G401 (cell line): Measurements from ENCODE around the gene MARCHF3. TPM values are rescaled to one million over a fixed set of nuclear protein-coding genes. Genes with fewer than 3 reads are reported as not detected.
"Not testable (repeated sequence)": the region's sequence is repeated elsewhere in the genome, so short reads cannot be mapped to it uniquely, and the experiment has no call there.

Source experiments
- DNase-seq: peaks from one replicate; pipeline ENCODE4 v3.0.0-alpha.2; 2015; ENCODE audit warnings: low spot score
- in situ Hi-C: cut with HindIII; loops from 2 replicates; pipeline ENCODE4 v1.10.0; 2016; ENCODE audit warnings: low sequenced_read_pairs, mixed read lengths
- total RNA-seq: library from RNA; depleted of rRNA; stranded (reverse); fragments of >200 nt; shearing (Covaris generic); gene quantifications from 2 replicates; pipeline ENCODE4 v1.2.3, GENCODE V29; 2014

The MARCHF3 gene
- total RNA-seq, 1 experiment from 2014 or later, result not detected

GRCh38 chr5:127053551-127053950, 23.2 kb upstream of the MARCHF3 start:
- DNase-seq, in situ Hi-C loops: not testable (repeated sequence)

- DNase-seq, result no peak
- in situ Hi-C loops, result no loop called here
Measured at GRCh38 chr5:127053049-127053448, 22.7 kb upstream of the MARCHF3 start.

GRCh38 chr5:127051591-127051990, 21.2 kb upstream of the MARCHF3 start:
- in situ Hi-C loops, result no loop called here
- DNase-seq, result no peak

GRCh38 chr5:127046343-127047072, 16.1 kb upstream of the MARCHF3 start:
- in situ Hi-C loops, result no loop called here
- no peak for DNase-seq

GRCh38 chr5:127042593-127042992, 12.2 kb upstream of the MARCHF3 start:
- no peak for DNase-seq
- in situ Hi-C loops, result no loop called here

- DNase-seq, result no peak
- in situ Hi-C loops, result no loop called here
Measured at GRCh38 chr5:127041571-127041970, 11.2 kb upstream of the MARCHF3 start.

GRCh38 chr5:127040796-127041520, 10.6 kb upstream of the MARCHF3 start:
- in situ Hi-C loops, result no loop called here
- no peak for DNase-seq

- no peak for DNase-seq
- in situ Hi-C loops, result no loop called here
Measured at GRCh38 chr5:127038550-127038949, 8.2 kb upstream of the MARCHF3 start.

GRCh38 chr5:127031863-127032232, 1.5 kb upstream of the MARCHF3 start:
- in situ Hi-C loops, result no loop called here
- no peak for DNase-seq

- in situ Hi-C loops, result no loop called here
- no peak for DNase-seq
Measured at GRCh38 chr5:127031147-127031862, 947 bp upstream of the MARCHF3 start.

GRCh38 chr5:127029581-127030258, 638 bp downstream of the MARCHF3 start:
- in situ Hi-C loops, result no loop called here
- peak; percentile 70 for DNase-seq

- in situ Hi-C loops, result no loop called here
- DNase-seq, result no peak
Measured at GRCh38 chr5:127028822-127029457, 1.4 kb downstream of the MARCHF3 start.

GRCh38 chr5:127027539-127027938, 2.8 kb downstream of the MARCHF3 start:
- in situ Hi-C loops, result no loop called here
- no peak for DNase-seq

GRCh38 chr5:127026166-127026565, 4.2 kb downstream of the MARCHF3 start:
- in situ Hi-C loops, result no loop called here
- no peak for DNase-seq

GRCh38 chr5:127025467-127025866, 4.9 kb downstream of the MARCHF3 start:
- in situ Hi-C loops, result no loop called here
- no peak for DNase-seq

GRCh38 chr5:127024821-127025220, 5.5 kb downstream of the MARCHF3 start:
- in situ Hi-C loops, result no loop called here
- DNase-seq, result no peak

GRCh38 chr5:127023552-127024191, 6.7 kb downstream of the MARCHF3 start:
- DNase-seq, in situ Hi-C loops: not testable (repeated sequence)

- DNase-seq, result no peak
- in situ Hi-C loops, result no loop called here
Measured at GRCh38 chr5:127022846-127023245, 7.5 kb downstream of the MARCHF3 start.

GRCh38 chr5:127019928-127020327, 10.4 kb downstream of the MARCHF3 start:
- no peak for DNase-seq
- in situ Hi-C loops, result no loop called here
